Measurements from ENCODE around the gene C7orf25. TPM values are rescaled to one million over a fixed set of nuclear protein-coding genes. Genes with fewer than 3 reads are reported as not detected.

Gene C7orf25
- total RNA-seq, 1 experiment from 2014 or later: 2.7 TPM

DNA sequence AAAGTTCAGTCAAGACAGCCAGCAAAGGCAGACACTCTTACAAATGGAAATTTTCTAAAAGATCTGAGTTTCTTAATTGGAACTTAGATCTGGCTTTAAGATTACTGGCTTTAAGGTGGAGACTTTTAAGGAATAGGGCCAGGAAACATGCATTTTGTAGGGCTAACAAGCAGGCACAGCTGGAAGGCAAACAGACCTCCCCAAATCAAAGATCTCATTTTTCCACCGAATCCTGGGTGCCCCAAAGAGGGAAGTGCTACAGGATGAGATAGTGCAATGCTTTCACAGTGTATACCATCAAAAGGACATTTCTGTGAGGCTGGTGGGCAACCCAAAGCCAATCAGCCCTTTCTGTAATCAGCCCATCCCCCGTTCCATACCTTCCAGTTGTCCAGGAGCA is 47.7 kb upstream of the C7orf25 start:
- Mint-ChIP-seq H3K4me3 (ENCODE audit: unreplicated experiment) (no peak overlapping the region), H3K4me1 (ENCODE audit: low read depth, unreplicated experiment) (no peaks in the 10 kb centered on the region), H3K27ac (ENCODE audit: unreplicated experiment) (no peak overlapping the region), H3K27me3 (ENCODE audit: insufficient read depth, unreplicated experiment) (peaks cover 13% of the 10 kb centered on the region), H3K9me3 (ENCODE audit: unreplicated experiment) (no peaks in the 10 kb centered on the region), H3K36me3 (ENCODE audit: insufficient read depth, unreplicated experiment) (no peaks in the 10 kb centered on the region)
- ChIA-PET CTCF (no interaction called here), POLR2A (no interaction called here)
- BruUV-seq (replicated peaks): no TSS peak
- Histone ChIP-seq H3K4me3 (ENCODE audit: low read depth, low read length) (no peak overlapping the region), H3K4me1 (no peaks in the 10 kb centered on the region), H3K9me3 (peaks cover 6% of the 10 kb centered on the region; the same call in 1 of the 2 replicates), H3K27me3 (replicated peaks; ENCODE audit: control insufficient read depth, insufficient read depth, low read length) (no peaks in the 10 kb centered on the region), H3K36me3 (ENCODE audit: control insufficient read depth, insufficient read depth, low read length) (no peaks in the 10 kb centered on the region)
- DNase-seq: no peak
- intact Hi-C loops (cut with micrococcal nuclease; ENCODE audit: unreplicated experiment): no loop called here
- TF ChIP-seq, protein P1, sequence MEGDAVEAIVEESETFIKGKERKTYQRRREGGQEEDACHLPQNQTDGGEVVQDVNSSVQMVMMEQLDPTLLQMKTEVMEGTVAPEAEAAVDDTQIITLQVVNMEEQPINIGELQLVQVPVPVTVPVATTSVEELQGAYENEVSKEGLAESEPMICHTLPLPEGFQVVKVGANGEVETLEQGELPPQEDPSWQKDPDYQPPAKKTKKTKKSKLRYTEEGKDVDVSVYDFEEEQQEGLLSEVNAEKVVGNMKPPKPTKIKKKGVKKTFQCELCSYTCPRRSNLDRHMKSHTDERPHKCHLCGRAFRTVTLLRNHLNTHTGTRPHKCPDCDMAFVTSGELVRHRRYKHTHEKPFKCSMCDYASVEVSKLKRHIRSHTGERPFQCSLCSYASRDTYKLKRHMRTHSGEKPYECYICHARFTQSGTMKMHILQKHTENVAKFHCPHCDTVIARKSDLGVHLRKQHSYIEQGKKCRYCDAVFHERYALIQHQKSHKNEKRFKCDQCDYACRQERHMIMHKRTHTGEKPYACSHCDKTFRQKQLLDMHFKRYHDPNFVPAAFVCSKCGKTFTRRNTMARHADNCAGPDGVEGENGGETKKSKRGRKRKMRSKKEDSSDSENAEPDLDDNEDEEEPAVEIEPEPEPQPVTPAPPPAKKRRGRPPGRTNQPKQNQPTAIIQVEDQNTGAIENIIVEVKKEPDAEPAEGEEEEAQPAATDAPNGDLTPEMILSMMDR (IDR thresholded peaks at IDR 0.05; ENCODE audit: insufficient read depth in 1 of 2, low read depth in 1 of 2, low read length in 1 of 2, severe bottlenecking in 1 of 2, unreplicated experiment in 1 of 2): no peak

DNA sequence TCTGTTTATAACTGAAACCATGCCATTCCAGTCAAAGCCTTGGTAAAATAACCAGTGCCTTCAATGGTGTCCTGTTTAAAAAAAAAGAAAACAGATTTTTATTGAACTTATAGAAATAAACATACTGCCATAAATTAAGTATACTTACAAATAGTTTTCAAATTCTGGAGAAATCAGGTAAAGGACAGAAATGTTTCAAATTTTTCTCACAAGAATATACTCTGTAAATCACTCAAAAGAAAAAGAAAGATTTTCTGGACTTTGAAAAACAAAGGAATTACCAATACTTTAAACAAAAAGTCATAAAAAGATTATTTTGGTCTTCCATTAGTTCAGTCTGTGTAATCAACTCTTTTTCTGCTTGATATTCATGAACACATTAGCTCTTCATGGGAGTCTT is 44.2 kb upstream of the C7orf25 start:
- BruUV-seq (replicated peaks): no TSS peak
- CTCF ChIA-PET: interaction anchor here (0.6 kb wide), 1 partner anchor 15 kb away, joined by 3 read pairs; no protein-coding TSS in a partner anchor
- intact Hi-C loops (cut with micrococcal nuclease; ENCODE audit: unreplicated experiment): no loop called here
- DNase-seq: no peak
- H3K4me3 ChIP-seq (ENCODE audit: low read depth, low read length): no peak overlapping the region
- H3K36me3 ChIP-seq (ENCODE audit: control insufficient read depth, insufficient read depth, low read length): no peaks in the 10 kb centered on the region
- POLR2A ChIA-PET: no interaction called here
- no peaks in the 10 kb centered on the region for H3K4me1 Mint-ChIP-seq (ENCODE audit: low read depth, unreplicated experiment)
- H3K9me3 ChIP-seq: peaks cover 6% of the 10 kb centered on the region; the same call in 1 of the 2 replicates
- no peaks in the 10 kb centered on the region for H3K9me3 Mint-ChIP-seq (ENCODE audit: unreplicated experiment)
- H3K27me3 ChIP-seq (replicated peaks; ENCODE audit: control insufficient read depth, insufficient read depth, low read length): no peaks in the 10 kb centered on the region
- TF ChIP-seq, protein P1 (IDR thresholded peaks at IDR 0.05; ENCODE audit: insufficient read depth in 1 of 2, low read depth in 1 of 2, low read length in 1 of 2, severe bottlenecking in 1 of 2, unreplicated experiment in 1 of 2): no peak
- no peaks in the 10 kb centered on the region for H3K36me3 Mint-ChIP-seq (ENCODE audit: insufficient read depth, unreplicated experiment)
- H3K27me3 Mint-ChIP-seq (ENCODE audit: insufficient read depth, unreplicated experiment): peaks cover 6% of the 10 kb centered on the region
- no peaks in the 10 kb centered on the region for H3K4me1 ChIP-seq
- no peak overlapping the region for H3K4me3 Mint-ChIP-seq (ENCODE audit: unreplicated experiment)
- no peak overlapping the region for H3K27ac Mint-ChIP-seq (ENCODE audit: unreplicated experiment)

DNA sequence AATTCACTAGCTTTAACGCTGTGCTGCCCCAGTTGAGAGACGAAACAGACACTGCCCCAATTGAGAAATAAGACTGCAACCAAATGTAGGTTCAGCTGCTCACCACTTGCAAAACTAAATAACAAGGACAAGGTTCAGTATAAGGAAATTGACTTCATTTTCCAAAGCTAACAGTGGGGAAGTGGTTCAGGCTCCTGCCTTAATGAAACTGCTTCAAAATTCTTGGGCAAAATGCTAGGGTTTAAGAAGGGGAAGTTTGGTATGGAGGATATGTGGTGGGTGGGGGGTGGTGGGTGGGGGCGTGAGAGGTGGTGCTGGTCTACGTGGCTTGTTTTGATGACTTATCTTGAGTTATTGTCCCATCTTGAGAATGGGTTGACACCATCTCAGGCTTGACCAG is 42.1 kb upstream of the C7orf25 start:
- TF ChIP-seq, protein P1 (IDR thresholded peaks at IDR 0.05; ENCODE audit: insufficient read depth in 1 of 2, low read depth in 1 of 2, low read length in 1 of 2, severe bottlenecking in 1 of 2, unreplicated experiment in 1 of 2): no peak
- intact Hi-C loops (cut with micrococcal nuclease; ENCODE audit: unreplicated experiment): no loop called here
- BruUV-seq (replicated peaks): no TSS peak
- ChIA-PET CTCF (no interaction called here), POLR2A (no interaction called here)
- Mint-ChIP-seq H3K27me3 (ENCODE audit: insufficient read depth, unreplicated experiment) (no peaks in the 10 kb centered on the region), H3K27ac (ENCODE audit: unreplicated experiment) (no peak overlapping the region), H3K9me3 (ENCODE audit: unreplicated experiment) (no peaks in the 10 kb centered on the region), H3K4me3 (ENCODE audit: unreplicated experiment) (no peak overlapping the region), H3K4me1 (ENCODE audit: low read depth, unreplicated experiment) (no peaks in the 10 kb centered on the region), H3K36me3 (ENCODE audit: insufficient read depth, unreplicated experiment) (no peaks in the 10 kb centered on the region)
- no peaks in the 10 kb centered on the region for H3K36me3 ChIP-seq (ENCODE audit: control insufficient read depth, insufficient read depth, low read length)
- no peak overlapping the region for H3K4me3 ChIP-seq (ENCODE audit: low read depth, low read length)
- DNase-seq: no peak
- H3K4me1 ChIP-seq: no peaks in the 10 kb centered on the region
- no peaks in the 10 kb centered on the region for H3K27me3 ChIP-seq (replicated peaks; ENCODE audit: control insufficient read depth, insufficient read depth, low read length)
- H3K9me3 ChIP-seq: no peaks in the 10 kb centered on the region
